Transverse colon (tissue), 4 donors: ENCODE results near the gene MTOR. TPM values are rescaled to one million over a fixed set of nuclear protein-coding genes. Genes with fewer than 3 reads are reported as not detected.

ENCODE experiments used
- DNase-seq: peaks from one replicate; pipeline ENCODE4 v3.0.0-alpha.2; 2019
- H3K27ac ChIP-seq, 4 donors: fragments of 200-600 bp; sonication (generic); 2 replicates each; pipeline ENCODE4 v1.5.1; 2016 to 2018; ENCODE audit warnings: inconsistent platforms in 4 of 4
- H3K27me3 ChIP-seq: fragments of 200-600 bp; sonication (generic); 2 replicates; pipeline ENCODE4 v1.5.1; 2017; ENCODE audit warnings: inconsistent platforms
- H3K36me3 ChIP-seq, 4 donors: fragments of 200-600 bp; sonication (generic); 2 replicates each; pipeline ENCODE4 v1.5.1; 2017 to 2019; ENCODE audit warnings: inconsistent platforms in 4 of 4
- H3K4me1 ChIP-seq, 4 donors: fragments of 200-600 bp; sonication (generic); 2 replicates each; pipeline ENCODE4 v1.5.1; 2017 to 2020; ENCODE audit warnings: inconsistent platforms in 4 of 4
- H3K4me3 ChIP-seq, 4 donors: fragments of 200-600 bp; sonication (generic); 1 replicate in 1 of 4; 2 replicates in 3 of 4; pipeline versions ENCODE4 v1.5.1 to v1.6.1; 2017 to 2019; ENCODE audit warnings: inconsistent platforms in 4 of 4
- H3K9me3 ChIP-seq, 2 donors: fragments of 200-600 bp; sonication (generic); 2 replicates each; pipeline ENCODE4 v1.5.1; 2017 to 2019; ENCODE audit warnings: inconsistent platforms in 2 of 2
- EP300 ChIP-seq: sonication (generic); formaldehyde crosslinking; IDR thresholded peaks from one replicate; pipeline ENCODE4 v1.6.1; 2017; ENCODE audit warnings: antibody characterized with exemption, low read depth
- POLR2A ChIP-seq: fragments of 450-650 bp; IDR thresholded peaks from one replicate; pipeline ENCODE4 v1.6.1; 2016; ENCODE audit warnings: antibody characterized with exemption, mild to moderate bottlenecking, moderate library complexity
- POLR2AphosphoS5 ChIP-seq, 3 donors: sonication (generic); formaldehyde crosslinking; IDR thresholded peaks; one replicate each; pipeline ENCODE4 v1.6.1; 2016; ENCODE audit warnings: antibody characterized with exemption in 3 of 3
- WGBS, 2 donors: methylation state at CpG; one replicate each; pipeline ENCODE4 v1.1.5; 2018; ENCODE audit warnings: low coverage in 1 of 2; 5-methylcytosine and 5-hydroxymethylcytosine counted together
- in situ Hi-C, 4 donors: fragments of 200-750 bp; cut with MboI; loops; one replicate each; pipeline versions ENCODE4 v1.15.0 to v1.15.1; 2017; ENCODE audit warnings: low sequenced_read_pairs in 3 of 4, low pct_ligation_motif_present in 1 of 4, low pct_unique_long_range_greater_than_20kb in 1 of 4
- intact Hi-C: fragments of 100-400 bp; cut with DNase I; formaldehyde crosslinking; loops from one replicate; pipeline ENCODE4 v1.15.1; 2023; ENCODE audit warnings: low total_unique reads
- total RNA-seq, 4 donors: library from RNA; depleted of rRNA; stranded (reverse); fragments of >200 nt; gene quantifications; one replicate each; pipeline ENCODE4 v1.1.0, GENCODE V29; 2016
- TF ChIP-seq, protein P1 (sequence below), 5 experiments: fragments of 200-600 bp in 3 of 5; fragments of 450-650 bp in 2 of 5; sonication (generic) in 3 of 5; IDR thresholded peaks; 1 replicate in 2 of 5; 2 replicates in 3 of 5; pipeline ENCODE4 v1.5.1; 2016 to 2017; ENCODE audit warnings: antibody characterized with exemption in 5 of 5, inconsistent platforms in 3 of 5, mild to moderate bottlenecking in 2 of 5, moderate library complexity in 1 of 5

Gene MTOR
- total RNA-seq, 4 donors from 2014 or later = 31.0 to 45.6 (median 40.6) TPM

DNA sequence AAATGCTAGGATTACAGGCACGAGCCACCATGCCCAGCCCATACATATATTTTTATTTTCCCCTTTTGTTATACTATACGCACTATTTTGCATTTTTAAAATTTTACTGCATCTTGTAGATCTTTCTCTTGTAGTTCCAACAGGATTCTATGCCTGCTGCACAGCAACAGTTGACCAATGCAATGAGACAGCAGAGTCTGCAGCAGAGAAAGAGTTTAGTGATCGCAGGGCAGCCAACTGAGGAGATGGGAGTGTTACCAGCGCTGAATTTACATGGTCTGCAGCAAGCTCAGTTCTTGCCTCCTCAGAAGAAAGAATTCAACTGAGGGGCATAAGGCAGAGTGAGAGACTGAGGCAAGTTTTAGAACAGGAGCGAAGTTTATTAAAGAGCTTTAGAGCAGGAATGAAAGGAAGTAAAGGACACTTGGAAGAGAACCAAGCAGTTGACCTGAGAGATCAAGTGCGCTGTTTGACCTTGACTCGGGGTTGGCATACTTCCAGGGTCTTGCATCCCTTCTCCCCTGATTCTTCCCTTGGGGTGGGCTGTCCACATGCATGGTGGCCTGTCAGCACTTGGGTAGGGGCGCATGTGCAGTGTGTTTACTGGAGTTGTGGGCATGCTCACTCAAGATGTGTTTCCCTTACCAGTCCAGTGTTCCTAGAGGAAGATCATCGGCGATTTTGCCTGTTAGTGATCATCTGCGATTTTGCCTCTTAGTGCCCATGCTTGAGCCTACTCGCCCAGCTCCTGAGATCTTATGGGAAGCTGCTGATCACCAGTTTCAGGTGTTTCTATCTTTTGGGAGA, 4.1 kb upstream of the MTOR start:
- in situ Hi-C loops (no loop called here), intact Hi-C loops (no loop called here)
- Histone ChIP-seq H3K4me1 (peaks cover 0 to 9% (median 6%) of the 10 kb centered on the region in 4 donors), H3K9me3 (no peaks in the 10 kb centered on the region), H3K27ac (no peak overlapping the region), H3K36me3 (no peaks in the 10 kb centered on the region), H3K27me3 (no peaks in the 10 kb centered on the region), H3K4me3 (no peak overlapping the region)
- DNase-seq = no peak
- WGBS, 2 donors = 79 to 82% methylated on average over 7 to 12 of the region's 12 CpGs
- TF ChIP-seq POLR2A (no peak), POLR2AphosphoS5 (IDR thresholded peaks at IDR 0.05) (no peak), EP300 (no peak)
- TF ChIP-seq, protein P1, sequence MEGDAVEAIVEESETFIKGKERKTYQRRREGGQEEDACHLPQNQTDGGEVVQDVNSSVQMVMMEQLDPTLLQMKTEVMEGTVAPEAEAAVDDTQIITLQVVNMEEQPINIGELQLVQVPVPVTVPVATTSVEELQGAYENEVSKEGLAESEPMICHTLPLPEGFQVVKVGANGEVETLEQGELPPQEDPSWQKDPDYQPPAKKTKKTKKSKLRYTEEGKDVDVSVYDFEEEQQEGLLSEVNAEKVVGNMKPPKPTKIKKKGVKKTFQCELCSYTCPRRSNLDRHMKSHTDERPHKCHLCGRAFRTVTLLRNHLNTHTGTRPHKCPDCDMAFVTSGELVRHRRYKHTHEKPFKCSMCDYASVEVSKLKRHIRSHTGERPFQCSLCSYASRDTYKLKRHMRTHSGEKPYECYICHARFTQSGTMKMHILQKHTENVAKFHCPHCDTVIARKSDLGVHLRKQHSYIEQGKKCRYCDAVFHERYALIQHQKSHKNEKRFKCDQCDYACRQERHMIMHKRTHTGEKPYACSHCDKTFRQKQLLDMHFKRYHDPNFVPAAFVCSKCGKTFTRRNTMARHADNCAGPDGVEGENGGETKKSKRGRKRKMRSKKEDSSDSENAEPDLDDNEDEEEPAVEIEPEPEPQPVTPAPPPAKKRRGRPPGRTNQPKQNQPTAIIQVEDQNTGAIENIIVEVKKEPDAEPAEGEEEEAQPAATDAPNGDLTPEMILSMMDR (IDR thresholded peaks at IDR 0.05) = no peak

DNA sequence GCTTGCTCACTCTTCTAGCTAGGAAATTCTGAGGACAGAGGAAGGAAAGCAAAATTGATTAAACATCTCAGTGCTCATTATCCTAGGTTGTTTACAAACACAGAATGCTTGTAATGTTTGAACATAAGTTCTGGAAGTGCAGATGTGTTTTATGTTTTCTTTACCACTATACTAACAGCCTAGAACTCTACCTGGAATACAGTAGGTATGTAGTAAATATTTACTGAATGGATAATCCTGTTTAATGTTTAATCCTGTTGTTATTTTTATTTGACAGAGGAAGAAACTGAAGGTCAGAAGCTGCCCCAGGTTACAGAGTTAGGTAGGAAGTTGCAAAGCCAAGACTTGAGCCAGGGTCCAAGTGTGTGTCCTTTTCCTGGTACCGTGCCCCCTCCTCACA, 6.1 kb downstream of the MTOR start:
- 88 to 100% methylated on average over 1 of the region's 1 CpG for WGBS, 2 donors
- Histone ChIP-seq H3K9me3 (no peaks in the 10 kb centered on the region), H3K27ac (no peak overlapping the region), H3K4me3 (no peak overlapping the region), H3K36me3 (peaks cover 0 to 70% (median 32%) of the 10 kb centered on the region in 4 donors), H3K4me1 (peaks cover 1 to 8% (median 4%) of the 10 kb centered on the region in 4 donors), H3K27me3 (no peaks in the 10 kb centered on the region)
- intact Hi-C loops = no loop called here
- in situ Hi-C loops = no loop called here
- TF ChIP-seq, protein P1 (IDR thresholded peaks at IDR 0.05) = no peak
- TF ChIP-seq EP300 (no peak), POLR2AphosphoS5 (IDR thresholded peaks at IDR 0.05) (no peak), POLR2A (no peak)
- no peak for DNase-seq

DNA sequence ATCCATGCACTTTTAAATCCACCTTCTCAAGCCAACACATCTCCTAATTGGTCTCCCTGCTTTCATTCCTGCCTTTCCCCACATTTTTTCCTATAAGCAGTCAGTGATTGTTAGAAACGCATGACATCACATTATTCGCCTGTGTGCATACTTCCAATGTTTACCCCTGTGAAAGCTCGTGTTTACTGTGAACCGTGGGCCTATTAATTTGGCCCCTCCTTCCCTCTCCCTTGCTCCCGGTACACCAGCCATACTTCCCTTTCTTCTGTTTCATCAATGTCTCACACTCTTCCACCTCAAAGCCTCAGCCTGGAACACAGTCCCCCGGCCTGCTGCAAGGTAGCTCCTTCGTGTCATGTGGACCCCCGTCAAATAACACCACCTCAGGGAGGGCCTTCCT, 9.1 kb downstream of the MTOR start:
- intact Hi-C loops = no loop called here
- H3K9me3 ChIP-seq = no peaks in the 10 kb centered on the region
- 80 to 83% methylated on average over 5 to 8 of the region's 8 CpGs for WGBS, 2 donors
- H3K36me3 ChIP-seq = peaks cover 0 to 60% (median 28%) of the 10 kb centered on the region in 4 donors
- in situ Hi-C loops = no loop called here
- no peaks in the 10 kb centered on the region for H3K27me3 ChIP-seq
- H3K27ac ChIP-seq = no peak overlapping the region
- DNase-seq = no peak
- H3K4me1 ChIP-seq = no peaks in the 10 kb centered on the region
- TF ChIP-seq POLR2A (no peak), POLR2AphosphoS5 (IDR thresholded peaks at IDR 0.05) (no peak), EP300 (no peak)
- TF ChIP-seq, protein P1 (IDR thresholded peaks at IDR 0.05) = no peak
- H3K4me3 ChIP-seq = no peak overlapping the region

DNA sequence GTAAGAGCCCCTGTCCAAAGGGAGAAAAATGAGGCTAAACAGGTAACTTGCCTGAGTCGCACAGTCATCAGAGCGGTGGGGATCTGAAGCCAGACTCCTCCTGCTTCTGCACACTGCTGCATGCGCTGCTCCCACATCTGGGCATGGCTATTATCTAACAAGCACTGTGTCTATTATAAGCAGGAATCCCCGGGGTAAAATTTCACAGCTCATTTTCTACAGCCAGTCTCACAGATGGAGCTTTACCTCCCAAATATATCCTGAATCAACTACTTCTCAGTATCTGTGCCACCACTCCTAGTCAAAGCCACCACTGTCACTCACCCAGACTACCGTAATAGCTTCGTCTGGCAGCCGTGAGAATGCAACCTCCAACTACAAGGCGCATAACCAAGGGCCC, 9.8 kb downstream of the MTOR start:
- Histone ChIP-seq H3K36me3 (peaks cover 0 to 60% (median 27%) of the 10 kb centered on the region in 4 donors), H3K27ac (no peak overlapping the region), H3K9me3 (no peaks in the 10 kb centered on the region), H3K4me3 (no peak overlapping the region), H3K4me1 (no peaks in the 10 kb centered on the region), H3K27me3 (no peaks in the 10 kb centered on the region)
- in situ Hi-C loops (no loop called here), intact Hi-C loops (no loop called here)
- TF ChIP-seq POLR2A (no peak), POLR2AphosphoS5 (IDR thresholded peaks at IDR 0.05) (no peak), EP300 (no peak)
- TF ChIP-seq, protein P1 (IDR thresholded peaks at IDR 0.05) = no peak
- WGBS, 2 donors = 93 to 100% methylated on average over 2 to 8 of the region's 8 CpGs
- DNase-seq = no peak
